GM23338 (cell line): Measurements from ENCODE around the gene UBASH3A. TPM values are rescaled to one million over a fixed set of nuclear protein-coding genes. Genes with fewer than 3 reads are reported as not detected.

Experiments
- ATAC-seq: fragments of 200-7000 bp; cut with Tn5 transposase; 3 replicates; pipeline ENCODE4 v1.9.1; 2020
- DNase-seq: peaks from one replicate; pipeline ENCODE4 v3.0.0-alpha.2; 2015; ENCODE audit warnings: low spot score
- H2AFZ ChIP-seq: fragments of 200-600 bp; sonication (generic); 2 replicates; pipeline ENCODE4 v1.8.0; 2016; ENCODE audit warnings: antibody characterized with exemption, mild to moderate bottlenecking, moderate library complexity
- H3F3A ChIP-seq: fragments of 200-600 bp; sonication (generic); replicated peaks from 2 replicates; pipeline ENCODE4 v1.8.0; 2017; ENCODE audit warnings: antibody characterized with exemption, mixed run types, low read depth
- H3K27ac ChIP-seq: fragments of 200-600 bp; sonication (generic); 2 replicates; pipeline ENCODE4 v1.6.1; 2016; ENCODE audit warnings: low read depth
- H3K27me3 ChIP-seq: fragments of 200-600 bp; sonication (generic); 2 replicates; pipeline ENCODE4 v1.8.0; 2016; ENCODE audit warnings: mild to moderate bottlenecking, mixed run types, moderate library complexity; ENCODE audit not compliant: insufficient read depth
- H3K36me3 ChIP-seq: fragments of 200-600 bp; sonication (generic); 2 replicates; pipeline ENCODE4 v1.8.0; 2016; ENCODE audit warnings: mild to moderate bottlenecking; ENCODE audit not compliant: insufficient read depth
- H3K4me1 ChIP-seq: fragments of 200-600 bp; sonication (generic); 2 replicates; pipeline ENCODE4 v1.8.0; 2016; ENCODE audit warnings: mild to moderate bottlenecking, moderate library complexity; ENCODE audit not compliant: insufficient read depth
- H3K4me2 ChIP-seq: fragments of 200-600 bp; sonication (generic); 2 replicates; pipeline ENCODE4 v1.7.1; 2017; ENCODE audit warnings: mixed run types
- H3K4me3 ChIP-seq: fragments of 200-600 bp; sonication (generic); 2 replicates; pipeline ENCODE4 v1.6.1; 2016; ENCODE audit warnings: mixed run types
- H3K79me2 ChIP-seq: fragments of 200-600 bp; sonication (generic); replicated peaks from 2 replicates; pipeline ENCODE4 v1.8.0; 2017; ENCODE audit warnings: mild to moderate bottlenecking; ENCODE audit not compliant: insufficient read depth
- H3K9me2 ChIP-seq: fragments of 200-600 bp; sonication (generic); 2 replicates; pipeline ENCODE4 v1.8.0; 2017; ENCODE audit not compliant: insufficient read depth
- H4K20me1 ChIP-seq: fragments of 200-600 bp; sonication (generic); replicated peaks from 2 replicates; pipeline ENCODE4 v1.8.0; 2017; ENCODE audit warnings: mild to moderate bottlenecking; ENCODE audit not compliant: insufficient read depth
- H3K27ac Mint-ChIP-seq: 2 replicates; pipeline ENCODE4 v1.8.0; 2020; ENCODE audit warnings: inconsistent platforms, mild to moderate bottlenecking, moderate library complexity, mixed read lengths
- H3K27me3 Mint-ChIP-seq: 3 replicates; pipeline ENCODE4 v1.8.0; 2022; ENCODE audit warnings: low read depth, mild to moderate bottlenecking, moderate library complexity, mixed read lengths, inconsistent platforms; ENCODE audit not compliant: insufficient read depth, poor library complexity
- H3K36me3 Mint-ChIP-seq: 3 replicates; pipeline ENCODE4 v1.8.0; 2021; ENCODE audit warnings: low read depth, mild to moderate bottlenecking, inconsistent platforms, moderate library complexity, mixed read lengths
- H3K4me1 Mint-ChIP-seq: 3 replicates; pipeline ENCODE4 v1.8.0; 2020; ENCODE audit warnings: mild to moderate bottlenecking, inconsistent platforms, mixed read lengths
- H3K4me3 Mint-ChIP-seq: 3 replicates; pipeline ENCODE4 v1.8.0; 2021; ENCODE audit warnings: moderate library complexity, mild to moderate bottlenecking, inconsistent platforms, mixed read lengths
- H3K9me3 Mint-ChIP-seq: 3 replicates; pipeline ENCODE4 v1.8.0; 2020; ENCODE audit warnings: moderate library complexity, mild to moderate bottlenecking, inconsistent platforms, mixed read lengths
- CREB1 ChIP-seq: fragments of 250-450 bp; sonication (Bioruptor Pico); IDR thresholded peaks from 2 replicates; pipeline ENCODE4 v1.5.0; 2020; ENCODE audit warnings: low read depth, mild to moderate bottlenecking, moderate library complexity
- CTCF ChIP-seq, 2 experiments: fragments of 200-600 bp in 1 of 2; sonication (generic) in 1 of 2; conservative IDR thresholded peaks; 2 replicates each; pipeline versions ENCODE4 v1.5.1 to v1.6.1; 2016 to 2017; ENCODE audit warnings: antibody characterized with exemption in 2 of 2, low read depth in 2 of 2, mild to moderate bottlenecking in 2 of 2, moderate library complexity in 1 of 2
- ETS1 ChIP-seq: IDR thresholded peaks from 2 replicates; pipeline ENCODE4 v1.6.1; 2016; ENCODE audit warnings: antibody characterized with exemption
- EZH2 ChIP-seq: fragments of 200-600 bp; sonication (generic); IDR thresholded peaks from one replicate; pipeline ENCODE4 v1.8.0; 2017; ENCODE audit warnings: antibody characterized with exemption, mild to moderate bottlenecking, low read depth; ENCODE audit not compliant: unreplicated experiment
- EZH2phosphoT487 ChIP-seq: fragments of 200-600 bp; sonication (generic); IDR thresholded peaks from one replicate; pipeline ENCODE4 v1.8.1; 2018; ENCODE audit warnings: antibody characterized with exemption; ENCODE audit not compliant: unreplicated experiment
- JUNB ChIP-seq: IDR thresholded peaks from one replicate; pipeline ENCODE4 v1.6.1; 2016; ENCODE audit warnings: antibody characterized with exemption; ENCODE audit not compliant: unreplicated experiment
- NANOG ChIP-seq: IDR thresholded peaks from 2 replicates; pipeline ENCODE4 v1.6.1; 2016; ENCODE audit warnings: antibody characterized with exemption, borderline replicate concordance
- POLR2AphosphoS5 ChIP-seq: IDR thresholded peaks from 2 replicates; pipeline ENCODE4 v1.6.1; 2016; ENCODE audit warnings: antibody characterized with exemption, low read depth
- STAT1 ChIP-seq: IDR thresholded peaks from one replicate; pipeline ENCODE4 v1.6.1; 2016; ENCODE audit warnings: antibody characterized with exemption; ENCODE audit not compliant: unreplicated experiment
- ZNF331 ChIP-seq: fragments of 250-450 bp; sonication (Bioruptor Pico); IDR thresholded peaks from 2 replicates; pipeline ENCODE4 v1.5.0; 2020; ENCODE audit warnings: low read depth, mild to moderate bottlenecking, moderate library complexity
- ZNF462 ChIP-seq: fragments of 250-450 bp; sonication (Bioruptor Pico); IDR thresholded peaks from 2 replicates; pipeline ENCODE4 v1.5.0; 2020; ENCODE audit warnings: mild to moderate bottlenecking, moderate library complexity
- polyA plus RNA-seq: library from polyadenylated mRNA; unstranded; fragments of >200 nt; fragmentation: Nextera tagmentation; extraction: Ambion mirVana; gene quantifications from 2 replicates; pipeline ENCODE4 v1.2.1, GENCODE V29; 2016
- total RNA-seq: library from RNA; depleted of rRNA; stranded (reverse); fragments of >200 nt; shearing (Covaris generic); gene quantifications from 2 replicates; pipeline ENCODE4 v1.2.3, GENCODE V29; 2014

UBASH3A gene
- total and polyA plus RNA-seq, 2 experiments from 2014 or later = not detected

GRCh38 chr21:42423685-42424084 lies 20.0 kb downstream of the UBASH3A start:
- Mint-ChIP-seq H3K4me1 (no peaks in the 10 kb centered on the region), H3K27me3 (no peaks in the 10 kb centered on the region), H3K27ac (no peak overlapping the region), H3K9me3 (peaks cover 6% of the 10 kb centered on the region; the same call in 1 of the 3 replicates), H3K4me3 (no peak overlapping the region), H3K36me3 (no peaks in the 10 kb centered on the region)
- Histone ChIP-seq H3K4me2 (no peak overlapping the region), H3F3A (no peaks in the 10 kb centered on the region), H3K27me3 (no peaks in the 10 kb centered on the region), H3K27ac (no peak overlapping the region), H3K79me2 (no peaks in the 10 kb centered on the region), H3K4me3 (no peak overlapping the region), H2AFZ (no peak overlapping the region), H3K9me2 (no peaks in the 10 kb centered on the region), H3K4me1 (no peaks in the 10 kb centered on the region), H3K36me3 (no peaks in the 10 kb centered on the region), H4K20me1 (no peaks in the 10 kb centered on the region)
- TF ChIP-seq JUNB (no peak), CREB1 (CRISPR knock-in tag) (no peak), EZH2phosphoT487 (no peak), NANOG (no peak), EZH2 (no peak), POLR2AphosphoS5 (no peak), ETS1 (no peak), ZNF331 (CRISPR knock-in tag) (no peak), ZNF462 (no peak), STAT1 (no peak), CTCF (conservative IDR thresholded peaks at IDR 0.05; ENCODE audit: low read depth in 2 of 2) (no peak)
- ATAC-seq (no peak), DNase-seq (no peak)
